Esophagus muscularis mucosa (tissue), 4 donors: ENCODE data around the gene ATXN10. TPM values are rescaled to one million over a fixed set of nuclear protein-coding genes. Genes with fewer than 3 reads are reported as not detected.

Experiments used
- DNase-seq: peaks from one replicate; pipeline ENCODE4 v3.0.0-alpha.2; 2017; ENCODE audit errors: extremely low spot score
- H3K27ac ChIP-seq, 4 donors: fragments of 200-600 bp; sonication (generic); replicated peaks in 1 of 4; 1 replicate in 3 of 4; 2 replicates in 1 of 4; pipeline ENCODE4 v1.5.1; 2016 to 2019; ENCODE audit warnings: mild to moderate bottlenecking in 1 of 4
- H3K27me3 ChIP-seq, 4 donors: fragments of 200-600 bp; sonication (generic); one replicate each; pipeline versions ENCODE4 v1.5.1 to v1.6.0; 2016 to 2019
- H3K36me3 ChIP-seq, 4 donors: fragments of 200-600 bp; sonication (generic); one replicate each; pipeline ENCODE4 v1.5.1; 2016 to 2019
- H3K4me1 ChIP-seq, 4 donors: fragments of 200-600 bp; sonication (generic); one replicate each; pipeline ENCODE4 v1.5.1; 2016 to 2019
- H3K4me3 ChIP-seq, 4 donors: fragments of 200-600 bp; sonication (generic); 1 replicate in 2 of 4; 2 replicates in 2 of 4; pipeline ENCODE4 v1.5.1; 2016 to 2019; ENCODE audit warnings: mild to moderate bottlenecking in 4 of 4, moderate library complexity in 1 of 4
- H3K9me3 ChIP-seq, 4 donors: fragments of 200-600 bp; sonication (generic); 1 replicate in 3 of 4; 2 replicates in 1 of 4; pipeline ENCODE4 v1.5.1; 2016 to 2019
- CTCF ChIP-seq, 3 experiments: fragments of 200-600 bp in 2 of 3; fragments of 450-650 bp in 1 of 3; sonication (generic) in 2 of 3; IDR thresholded peaks; one replicate each; pipeline ENCODE4 v1.5.1; 2017 to 2019; ENCODE audit warnings: antibody characterized with exemption in 3 of 3, mild to moderate bottlenecking in 2 of 3, moderate library complexity in 1 of 3
- EP300 ChIP-seq: sonication (generic); formaldehyde crosslinking; IDR thresholded peaks from one replicate; pipeline ENCODE4 v1.6.1; 2017; ENCODE audit warnings: antibody characterized with exemption
- POLR2A ChIP-seq: fragments of 450-650 bp; IDR thresholded peaks from one replicate; pipeline ENCODE4 v1.6.1; 2017; ENCODE audit warnings: antibody characterized with exemption, moderate library complexity, mild to moderate bottlenecking, low read depth
- POLR2AphosphoS5 ChIP-seq, 2 donors: sonication (generic); formaldehyde crosslinking; IDR thresholded peaks; one replicate each; pipeline ENCODE4 v1.6.1; 2017; ENCODE audit warnings: antibody characterized with exemption in 2 of 2
- WGBS: methylation state at CpG from one replicate; pipeline ENCODE4 v1.1.5; 2018; 5-methylcytosine and 5-hydroxymethylcytosine counted together
- intact Hi-C: fragments of 100-400 bp; cut with DNase I; formaldehyde crosslinking; loops from one replicate; pipeline ENCODE4 v1.15.1; 2023
- total RNA-seq, 4 donors: library from RNA; depleted of rRNA; stranded (reverse); fragments of >200 nt; gene quantifications; one replicate each; pipeline versions ENCODE4 v1.1.0 to v1.2.1, GENCODE V29; 2016

Gene ATXN10
- total RNA-seq, 4 donors from 2014 or later: 67.5 to 126 (median 91.2) TPM

- Histone ChIP-seq H3K4me1 (peaks cover 15 to 25% (median 21%) of the 10 kb centered on the region in 4 donors), H3K36me3 (no peaks in the 10 kb centered on the region), H3K4me3 (no peak overlapping the region), H3K27me3 (peaks cover 0 to 60% (median 20%) of the 10 kb centered on the region in 4 donors), H3K27ac (no peak overlapping the region), H3K9me3 (peaks cover 0 to 4% (median 0%) of the 10 kb centered on the region in 4 donors)
- WGBS: 94% methylated on average over 7 of the region's 7 CpGs
- TF ChIP-seq POLR2AphosphoS5 (IDR thresholded peaks at IDR 0.05): no peak
- TF ChIP-seq EP300: no peak
- TF ChIP-seq POLR2A: no peak
- TF ChIP-seq CTCF (IDR thresholded peaks at IDR 0.05): no peak
- DNase-seq: no peak
- intact Hi-C loops: no loop called here
Observed at GRCh38 chr22:45870011-45870410, 198.4 kb downstream of the ATXN10 start.

DNA sequence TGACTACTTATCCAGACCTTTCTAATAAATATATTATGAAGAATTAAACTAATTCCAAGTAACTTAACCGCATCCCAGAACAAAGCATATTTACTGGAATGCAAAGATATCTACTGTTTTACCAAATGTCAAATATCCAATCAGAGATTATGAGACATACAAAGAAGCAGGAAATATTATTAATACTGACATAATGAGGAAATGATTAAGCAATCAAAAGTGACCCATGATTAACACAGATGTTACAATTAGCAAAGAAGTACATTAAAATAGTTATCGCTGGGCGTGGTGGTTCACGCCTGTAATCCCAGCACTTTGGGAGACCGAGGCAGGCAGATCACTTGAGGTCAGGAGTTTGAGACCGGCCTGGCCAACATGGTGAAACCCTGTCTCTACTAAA is 200.1 kb downstream of the ATXN10 start:
- TF ChIP-seq POLR2A (no peak), CTCF (IDR thresholded peaks at IDR 0.05) (no peak)
- Histone ChIP-seq H3K27me3 (peaks cover 0 to 52% (median 14%) of the 10 kb centered on the region in 4 donors), H3K9me3 (peaks cover 0 to 4% (median 0%) of the 10 kb centered on the region in 4 donors), H3K4me1 (peaks cover 11 to 15% (median 14%) of the 10 kb centered on the region in 4 donors), H3K27ac (no peak overlapping the region), H3K36me3 (no peaks in the 10 kb centered on the region), H3K4me3 (no peak overlapping the region)
- intact Hi-C loops: no loop called here
- DNase-seq: no peak
- WGBS: 97% methylated on average over 6 of the region's 6 CpGs

DNA sequence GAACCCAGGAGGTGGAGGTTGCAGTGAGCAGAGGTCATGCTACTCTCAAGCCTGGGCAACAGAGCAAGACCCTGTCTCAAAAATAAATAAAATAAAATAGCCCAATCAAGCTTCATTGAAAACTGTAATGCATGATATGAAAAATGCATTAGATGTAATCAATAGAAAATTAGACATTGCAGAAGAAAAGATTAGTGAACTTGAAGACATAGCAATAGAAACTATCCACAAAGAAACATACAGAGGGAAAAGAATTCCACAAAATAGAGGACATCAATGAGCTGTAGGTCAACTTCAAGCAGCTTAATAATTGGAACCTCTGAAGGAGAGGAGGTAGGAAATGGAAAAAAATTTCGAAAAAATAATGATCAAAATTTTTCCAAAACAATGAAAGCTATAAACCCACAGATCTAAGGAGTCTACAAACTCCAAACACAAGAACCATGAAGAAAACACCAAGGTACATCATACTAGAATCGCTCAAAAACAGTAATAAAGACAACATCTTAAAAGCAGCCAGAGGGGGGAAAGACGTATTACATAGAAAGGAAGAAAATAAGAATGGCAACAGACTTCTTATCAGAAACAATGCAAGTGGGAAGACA is 201.1 kb downstream of the ATXN10 start:
- Histone ChIP-seq H3K9me3 (peaks cover 0 to 4% (median 0%) of the 10 kb centered on the region in 4 donors), H3K27me3 (peaks cover 0 to 52% (median 8%) of the 10 kb centered on the region in 4 donors), H3K36me3 (no peaks in the 10 kb centered on the region), H3K27ac (no peak overlapping the region), H3K4me1 (peaks cover under 1 to 5% (median 3%) of the 10 kb centered on the region in 4 donors), H3K4me3 (no peak overlapping the region)
- WGBS: 94% methylated on average over 3 of the region's 3 CpGs
- no peak for TF ChIP-seq POLR2AphosphoS5 (IDR thresholded peaks at IDR 0.05)
- no peak for TF ChIP-seq CTCF (IDR thresholded peaks at IDR 0.05)
- no peak for TF ChIP-seq EP300
- no peak for TF ChIP-seq POLR2A
- intact Hi-C loops: no loop called here
- no peak for DNase-seq

DNA sequence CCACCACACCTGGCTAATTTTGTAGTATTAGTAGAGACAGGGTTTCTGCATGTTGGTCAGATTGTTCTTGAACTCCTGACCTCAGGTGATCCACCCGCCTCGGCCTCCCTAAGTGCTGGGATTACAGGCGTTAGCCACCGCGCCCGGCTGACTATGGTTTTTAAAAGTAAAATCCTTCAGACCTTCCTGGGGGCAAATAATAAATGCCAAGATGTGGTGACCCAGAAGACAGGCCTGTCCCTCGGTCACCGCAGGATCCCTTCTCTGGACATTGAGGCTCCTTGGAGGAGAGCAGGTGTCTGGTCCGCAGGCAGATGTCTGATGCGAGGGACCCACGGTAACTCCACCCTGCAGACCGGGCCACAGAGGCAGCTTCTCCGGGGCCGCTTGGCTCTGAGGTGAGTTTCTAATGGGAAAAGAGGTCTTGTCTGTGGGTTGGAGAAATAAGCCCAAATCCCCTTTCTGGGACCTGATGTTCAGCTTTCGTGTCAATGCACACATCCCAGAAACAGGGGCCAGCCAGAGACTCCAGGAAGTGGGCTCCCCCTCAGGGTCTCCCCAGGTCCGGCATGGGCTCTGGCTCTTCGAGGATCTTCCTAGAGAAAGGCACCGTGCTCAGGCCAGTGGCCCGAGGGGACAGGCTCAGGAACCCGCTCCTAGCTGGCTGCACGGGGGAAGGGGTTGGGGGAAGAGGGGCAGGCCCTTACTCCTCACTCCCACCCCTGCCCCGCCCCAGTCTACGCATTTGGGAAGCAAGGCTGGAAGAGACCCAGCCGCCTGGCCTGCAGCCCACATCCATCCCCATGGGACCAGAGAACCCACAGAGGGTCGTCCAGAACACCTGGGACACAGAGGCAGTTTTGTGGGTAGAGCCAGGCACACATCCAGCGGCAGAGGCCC is 204.8 kb downstream of the ATXN10 start:
- TF ChIP-seq CTCF (IDR thresholded peaks at IDR 0.05) (no peak), POLR2A (no peak), EP300 (no peak), POLR2AphosphoS5 (IDR thresholded peaks at IDR 0.05) (no peak)
- 93% methylated on average over 18 of the region's 26 CpGs for WGBS
- DNase-seq: no peak

More for the DNA sequence above, 204.8 kb downstream of the ATXN10 start:
- intact Hi-C loops: no loop called here
- Histone ChIP-seq H3K4me3 (no peak overlapping the region), H3K9me3 (peaks cover 0 to 4% (median 0%) of the 10 kb centered on the region in 4 donors), H3K27ac (no peak overlapping the region), H3K36me3 (no peaks in the 10 kb centered on the region), H3K4me1 (peaks cover 7 to 16% (median 13%) of the 10 kb centered on the region in 4 donors), H3K27me3 (peaks cover 0 to 56% (median 2%) of the 10 kb centered on the region in 4 donors)
